ENCODE measurements around the gene TRIM61.
A peak's percentile ranks its signal among the peaks of the same experiment; 100 is the strongest.
"Not testable (repeated sequence)": the region's sequence is repeated elsewhere in the genome, so short reads cannot be mapped to it uniquely, and the experiment has no call there.

TRIM61 gene

DNA sequence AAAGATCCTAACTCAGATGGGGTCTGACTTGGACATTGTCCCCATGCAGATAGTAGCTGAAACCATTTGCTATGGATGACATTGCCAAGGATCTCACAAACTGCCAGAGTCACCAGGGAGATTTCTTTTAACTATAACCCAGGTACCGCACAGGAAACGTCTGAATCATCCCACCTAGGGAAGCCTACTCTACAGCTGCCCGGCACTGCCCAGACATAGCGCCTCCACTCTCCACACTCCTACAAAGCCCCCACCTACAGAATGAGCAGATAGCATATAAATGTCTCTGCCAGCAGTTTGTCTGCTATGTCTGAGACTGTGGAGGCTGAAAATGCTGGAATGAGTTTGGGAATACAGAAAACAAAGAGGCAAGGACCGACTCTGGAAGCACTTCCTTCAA lies 32.3 kb downstream of the TRIM61 start:
- in situ Hi-C loops (cut with MboI; ENCODE audit: low sequenced_read_pairs, unreplicated experiment), result no loop called here
- no peak for DNase-seq (ENCODE audit: low spot score)
- TF ChIP-seq, protein P1, sequence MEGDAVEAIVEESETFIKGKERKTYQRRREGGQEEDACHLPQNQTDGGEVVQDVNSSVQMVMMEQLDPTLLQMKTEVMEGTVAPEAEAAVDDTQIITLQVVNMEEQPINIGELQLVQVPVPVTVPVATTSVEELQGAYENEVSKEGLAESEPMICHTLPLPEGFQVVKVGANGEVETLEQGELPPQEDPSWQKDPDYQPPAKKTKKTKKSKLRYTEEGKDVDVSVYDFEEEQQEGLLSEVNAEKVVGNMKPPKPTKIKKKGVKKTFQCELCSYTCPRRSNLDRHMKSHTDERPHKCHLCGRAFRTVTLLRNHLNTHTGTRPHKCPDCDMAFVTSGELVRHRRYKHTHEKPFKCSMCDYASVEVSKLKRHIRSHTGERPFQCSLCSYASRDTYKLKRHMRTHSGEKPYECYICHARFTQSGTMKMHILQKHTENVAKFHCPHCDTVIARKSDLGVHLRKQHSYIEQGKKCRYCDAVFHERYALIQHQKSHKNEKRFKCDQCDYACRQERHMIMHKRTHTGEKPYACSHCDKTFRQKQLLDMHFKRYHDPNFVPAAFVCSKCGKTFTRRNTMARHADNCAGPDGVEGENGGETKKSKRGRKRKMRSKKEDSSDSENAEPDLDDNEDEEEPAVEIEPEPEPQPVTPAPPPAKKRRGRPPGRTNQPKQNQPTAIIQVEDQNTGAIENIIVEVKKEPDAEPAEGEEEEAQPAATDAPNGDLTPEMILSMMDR (IDR thresholded peaks at IDR 0.05; ENCODE audit: borderline replicate concordance, control extremely low read depth, extremely low read depth, insufficient read depth, missing control alignments), result no peak

DNA sequence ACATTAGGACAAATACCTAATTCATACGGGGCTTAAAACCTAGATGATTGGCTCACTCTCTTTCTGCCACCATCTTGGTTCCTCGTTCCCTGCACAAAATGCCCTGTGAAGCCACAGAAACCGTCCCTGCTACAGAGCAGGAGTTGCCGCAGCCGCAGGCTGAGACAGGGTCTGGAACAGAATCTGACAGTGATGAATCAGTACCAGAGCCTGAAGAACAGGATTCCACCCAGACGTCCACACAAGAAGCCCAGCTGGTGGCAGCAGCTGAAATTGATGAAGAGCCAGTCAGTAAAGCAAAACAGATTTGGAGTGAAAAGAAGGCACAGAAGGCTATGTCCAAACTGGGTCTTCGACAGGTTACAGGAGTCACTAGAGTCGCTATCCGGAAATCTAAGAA lies 34.3 kb downstream of the TRIM61 start:
- DNase-seq (ENCODE audit: low spot score), result no peak
- TF ChIP-seq, protein P1 (IDR thresholded peaks at IDR 0.05; ENCODE audit: borderline replicate concordance, control extremely low read depth, extremely low read depth, insufficient read depth, missing control alignments), result no peak
- in situ Hi-C loops (cut with MboI; ENCODE audit: low sequenced_read_pairs, unreplicated experiment), result no loop called here

DNA sequence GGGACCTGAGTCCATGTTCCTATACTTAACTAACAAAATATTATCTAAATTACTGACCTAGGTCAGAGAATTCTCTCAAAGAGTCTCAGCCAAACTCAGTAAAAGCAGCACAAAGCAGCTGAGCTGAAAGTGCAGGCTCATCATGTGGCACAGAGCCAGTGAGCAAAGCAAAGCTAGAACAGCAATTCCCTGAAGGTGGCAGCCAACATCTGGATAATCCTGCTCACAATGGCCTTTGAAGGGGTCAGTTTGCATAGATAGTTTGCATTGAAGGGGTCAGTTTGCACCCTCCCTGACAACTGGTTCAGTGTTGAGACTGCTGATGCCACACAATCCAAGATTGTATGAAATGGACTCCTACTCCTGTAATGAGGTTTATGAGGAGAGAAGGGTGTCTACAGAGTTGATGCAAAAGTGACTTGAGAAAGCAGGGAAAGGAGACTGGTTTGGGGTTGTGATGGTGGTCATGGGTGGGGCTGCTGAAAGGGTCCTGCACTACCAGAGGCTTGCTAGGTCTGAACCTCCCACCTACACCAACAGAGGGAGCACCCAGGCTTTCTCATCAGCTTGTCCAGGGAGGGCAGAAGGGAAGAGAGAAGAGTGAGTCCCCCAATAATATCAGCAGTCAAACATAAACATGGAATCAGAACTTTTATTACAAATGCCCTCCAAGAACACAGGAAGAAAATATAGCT lies 39.7 kb downstream of the TRIM61 start:
- in situ Hi-C loops (cut with MboI; ENCODE audit: low sequenced_read_pairs, unreplicated experiment), result no loop called here
- TF ChIP-seq, protein P1 (IDR thresholded peaks at IDR 0.05; ENCODE audit: borderline replicate concordance, control extremely low read depth, extremely low read depth, insufficient read depth, missing control alignments), result peak; percentile 48
- DNase-seq (ENCODE audit: low spot score), result no peak

DNA sequence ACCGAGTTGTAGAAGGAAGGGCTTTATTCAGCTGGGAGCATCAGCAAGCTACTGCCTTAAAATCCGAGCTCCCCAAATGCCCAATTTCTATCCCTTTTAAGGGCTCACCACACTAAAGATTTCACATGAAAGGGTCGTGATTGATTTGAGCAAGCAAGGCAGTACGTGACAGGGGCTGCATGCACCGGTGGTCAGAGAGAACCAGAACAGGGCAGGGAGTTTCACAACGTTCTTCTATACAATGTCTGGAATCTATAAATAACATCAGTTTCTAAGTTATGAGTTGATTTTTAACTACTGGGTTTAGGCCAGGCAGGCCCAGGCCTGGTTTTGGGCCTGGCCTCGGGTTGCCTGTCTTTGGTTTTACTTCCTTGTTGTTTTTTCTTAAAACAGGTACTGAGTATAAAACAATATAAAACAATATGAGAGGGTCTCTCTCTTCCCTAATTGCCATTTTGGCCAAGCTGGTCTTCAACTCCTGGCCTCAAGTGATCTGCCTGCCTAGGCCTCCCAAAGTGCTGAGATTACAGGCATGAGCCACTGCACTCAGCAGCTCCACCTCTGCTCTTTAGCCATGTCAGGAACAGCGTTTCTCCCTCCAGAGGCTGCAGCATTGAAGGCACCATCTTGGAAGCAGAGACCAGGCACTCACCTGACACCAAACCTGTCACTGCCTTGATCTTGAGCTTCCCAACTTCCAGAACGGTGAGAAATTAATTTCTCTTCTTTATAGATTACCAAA lies 41.4 kb downstream of the TRIM61 start:
- in situ Hi-C loops (cut with MboI; ENCODE audit: low sequenced_read_pairs, unreplicated experiment), result not testable (repeated sequence)

DNA sequence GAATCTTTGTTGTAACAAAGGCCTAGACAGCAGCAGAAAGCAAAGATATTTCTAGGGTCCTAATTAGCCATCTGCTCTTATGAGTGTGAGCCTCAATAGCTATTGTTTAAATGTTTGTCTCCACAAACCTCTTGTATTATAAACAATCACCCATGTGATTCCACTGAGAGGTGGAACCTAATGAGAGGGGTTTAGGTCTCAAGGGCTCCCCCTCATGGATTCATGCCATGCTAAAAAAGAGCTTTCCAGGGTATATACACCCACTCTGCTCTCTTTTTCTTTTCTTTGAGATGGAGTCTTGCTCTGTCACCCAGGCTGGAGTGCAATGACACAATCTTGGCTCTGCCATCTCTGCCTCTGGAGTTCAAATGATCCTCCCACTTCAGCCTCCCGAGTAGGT lies 42.1 kb downstream of the TRIM61 start:
- in situ Hi-C loops (cut with MboI; ENCODE audit: low sequenced_read_pairs, unreplicated experiment), result no loop called here

More for the DNA sequence above, 41.4 kb downstream of the TRIM61 start:
- not testable (repeated sequence) for DNase-seq (ENCODE audit: low spot score)

DNA sequence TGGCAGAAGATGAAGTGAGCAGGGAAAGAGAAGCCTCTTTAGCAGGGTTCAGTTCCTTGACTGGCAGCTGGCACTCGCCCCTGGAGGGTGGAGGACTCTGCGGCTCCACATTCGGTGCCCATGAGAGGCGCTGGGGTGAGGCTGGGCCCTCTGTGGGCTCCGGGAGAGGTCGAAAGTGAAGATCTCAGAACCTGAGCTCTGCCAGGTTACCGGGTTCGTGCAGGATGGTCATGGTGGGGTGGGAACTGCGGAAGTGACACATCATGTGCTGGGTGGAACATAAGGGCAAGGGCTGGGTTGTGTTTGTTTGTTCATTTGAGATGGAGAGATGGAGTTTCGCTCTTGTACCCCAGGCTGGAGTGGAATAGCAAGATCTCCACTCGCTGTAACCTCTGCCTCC lies 44.2 kb downstream of the TRIM61 start:
- TF ChIP-seq, protein P1 (IDR thresholded peaks at IDR 0.05; ENCODE audit: borderline replicate concordance, control extremely low read depth, extremely low read depth, insufficient read depth, missing control alignments), result no peak
- in situ Hi-C loops (cut with MboI; ENCODE audit: low sequenced_read_pairs, unreplicated experiment), result no loop called here
- DNase-seq (ENCODE audit: low spot score), result no peak

More for the DNA sequence above, 42.1 kb downstream of the TRIM61 start:
- TF ChIP-seq, protein P1 (IDR thresholded peaks at IDR 0.05; ENCODE audit: borderline replicate concordance, control extremely low read depth, extremely low read depth, insufficient read depth, missing control alignments), result peak; percentile 22
- DNase-seq (ENCODE audit: low spot score), result peak; percentile 50

Measured in GM13976 (cell line).